GM12878 (cell line): ENCODE data around the gene ISG20L2. TPM values are rescaled to one million over a fixed set of nuclear protein-coding genes. Genes with fewer than 3 reads are reported as not detected.
A peak's percentile ranks its signal among the peaks of the same experiment; 100 is the strongest.

Experiments used
- ATAC-seq: fragments of 200-7000 bp; cut with Tn5 transposase; 3 replicates; pipeline ENCODE4 v1.9.1; 2020; ENCODE audit warnings: mild to moderate bottlenecking, moderate library complexity
- BruUV-seq: library from RNA; stranded (reverse); fragments of 400-500 nt; replicated peaks from 2 replicates; lab custom pipeline; 2021; lab: Mats Ljungman, UMichigan
- CTCF ChIA-PET: fragments of 300-600 bp; sonication (Branson Sonifier 250); formaldehyde crosslinking; extraction: SDS; loops from one replicate; lab custom pipeline; 2021; ENCODE audit warnings: inconsistent platforms; lab: Yijun Ruan, JAX
- POLR2A ChIA-PET: fragments of 350-600 bp; formaldehyde crosslinking; extraction: SDS; loops from one replicate; lab custom pipeline; 2021; ENCODE audit warnings: inconsistent platforms; lab: Charles Lee
- RAD21 ChIA-PET: fragments of 300-600 bp; sonication (Branson Sonifier 250); formaldehyde crosslinking; loops from one replicate; lab custom pipeline; 2023; ENCODE audit warnings: antibody characterized with exemption; ENCODE audit not compliant: unreplicated experiment; lab: Charles Lee
- SMC1A ChIA-PET: fragments of 300-600 bp; sonication (Branson Sonifier 250); formaldehyde crosslinking; loops from one replicate; lab custom pipeline; 2023; ENCODE audit not compliant: unreplicated experiment, uncharacterized antibody; lab: Charles Lee
- DNase-seq: peaks from one replicate; pipeline ENCODE4 v3.0.0-alpha.2; 2011; ENCODE audit warnings: low read depth, low spot score
- FAIRE-seq: peaks from 3 replicates; lab custom pipeline; 2011; peaks lifted over from hg19 to GRCh38; lab: Jason Lieb, UNC
- H2AFZ ChIP-seq: 2 replicates; pipeline ENCODE4 v1.6.0; 2011; ENCODE audit warnings: low read depth, low read length, control low read depth; ENCODE audit not compliant: control insufficient read depth
- H3K27ac ChIP-seq: 2 replicates; pipeline ENCODE4 v1.5.1; 2011; ENCODE audit warnings: control low read depth; ENCODE audit not compliant: control insufficient read depth, insufficient read depth
- H3K27me3 ChIP-seq, 2 experiments: replicated peaks in 1 of 2; 2 replicates each; pipeline versions ENCODE4 v1.6.0 to v1.6.1; 2011; ENCODE audit warnings: low read length in 1 of 2; ENCODE audit not compliant: control insufficient read depth in 2 of 2, insufficient read depth in 2 of 2
- H3K36me3 ChIP-seq, 2 experiments: 2 replicates each; pipeline ENCODE4 v1.5.1; 2011; ENCODE audit warnings: low read length in 1 of 2; ENCODE audit not compliant: control insufficient read depth in 2 of 2, insufficient read depth in 2 of 2
- H3K4me1 ChIP-seq: 2 replicates; pipeline ENCODE4 v1.6.1; 2011; ENCODE audit warnings: mild to moderate bottlenecking, low read length, moderate library complexity, mixed read lengths; ENCODE audit not compliant: control insufficient read depth, insufficient read depth
- H3K4me2 ChIP-seq: 2 replicates; pipeline ENCODE4 v1.6.0; 2011; ENCODE audit warnings: control low read depth; ENCODE audit not compliant: control insufficient read depth, insufficient read depth
- H3K4me3 ChIP-seq: fragments of 200-600 bp; sonication (generic); 2 replicates; pipeline ENCODE4 v1.5.1; 2016
- H3K79me2 ChIP-seq: 2 replicates; pipeline ENCODE4 v1.6.0; 2011; ENCODE audit warnings: low read length; ENCODE audit not compliant: control insufficient read depth, insufficient read depth
- H3K9ac ChIP-seq: 2 replicates; pipeline ENCODE4 v1.8.0; 2011; ENCODE audit warnings: low read length, control low read depth, mixed read lengths; ENCODE audit not compliant: control insufficient read depth, insufficient read depth
- H3K9me3 ChIP-seq: replicated peaks from 3 replicates; pipeline ENCODE4 v1.5.1; 2011; ENCODE audit warnings: mild to moderate bottlenecking, low read length; ENCODE audit not compliant: control insufficient read depth, insufficient read depth
- H4K20me1 ChIP-seq: 2 replicates; pipeline ENCODE4 v1.6.0; 2011; ENCODE audit not compliant: control insufficient read depth, insufficient read depth
- BRCA1 ChIP-seq: IDR thresholded peaks from 2 replicates; pipeline ENCODE4 v1.6.1; 2011; ENCODE audit warnings: low read depth, low read length, improper control_type of control experiment
- CBFB ChIP-seq: IDR thresholded peaks from 2 replicates; pipeline ENCODE4 v1.6.1; 2016; ENCODE audit warnings: antibody characterized with exemption, low read depth
- CHD4 ChIP-seq: fragments of 200-600 bp; sonication (generic); IDR thresholded peaks from 2 replicates; pipeline ENCODE4 v1.6.1; 2016; ENCODE audit warnings: mild to moderate bottlenecking
- ESRRA ChIP-seq: IDR thresholded peaks from 2 replicates; pipeline ENCODE4 v1.6.1; 2012; ENCODE audit warnings: mild to moderate bottlenecking, low read length, improper control_type of control experiment
- GATAD2B ChIP-seq: fragments of 450-650 bp; conservative IDR thresholded peaks from 2 replicates; pipeline ENCODE4 v1.6.1; 2017; ENCODE audit warnings: low read depth, mild to moderate bottlenecking, moderate library complexity
- IRF4 ChIP-seq: IDR thresholded peaks from 2 replicates; pipeline ENCODE4 v1.6.1; 2011; ENCODE audit warnings: low read depth, low read length
- MYC ChIP-seq: IDR thresholded peaks from 2 replicates; pipeline ENCODE4 v1.6.1; 2011; ENCODE audit warnings: mild to moderate bottlenecking, low read length, moderate library complexity, inconsistent platforms; ENCODE audit not compliant: insufficient read depth, insufficient replicate concordance, insufficient read length, severe bottlenecking
- NR2C1 ChIP-seq: fragments of 450-650 bp; IDR thresholded peaks from 2 replicates; pipeline ENCODE4 v1.6.1; 2017; ENCODE audit warnings: antibody characterized with exemption, mild to moderate bottlenecking, moderate library complexity
- SMAD1 ChIP-seq: fragments of 450-650 bp; IDR thresholded peaks from 2 replicates; pipeline ENCODE4 v1.6.1; 2018; ENCODE audit warnings: mild to moderate bottlenecking, low read depth; ENCODE audit not compliant: partially characterized antibody
- SP1 ChIP-seq: IDR thresholded peaks from one replicate; pipeline ENCODE4 v1.6.1; 2011; ENCODE audit warnings: low read depth, low read length
- SUPT20H ChIP-seq: IDR thresholded peaks from 2 replicates; pipeline ENCODE4 v1.6.1; 2011; ENCODE audit warnings: low read depth, mild to moderate bottlenecking, low read length, moderate library complexity, borderline replicate concordance; ENCODE audit not compliant: control insufficient read depth
- ZNF207 ChIP-seq: fragments of 450-650 bp; IDR thresholded peaks from 2 replicates; pipeline ENCODE4 v1.6.1; 2014; ENCODE audit warnings: antibody characterized with exemption, mild to moderate bottlenecking, borderline replicate concordance
- WGBS: methylation state at CpG from one replicate; pipeline ENCODE4 v1.1.6; 2016; ENCODE audit warnings: low lambda C conversion rate; ENCODE audit not compliant: insufficient replicate concordance, insufficient coverage; ENCODE audit errors: missing lambda C conversion rate; 5-methylcytosine and 5-hydroxymethylcytosine counted together
- in situ Hi-C: fragments of 300-500 bp; cut with MboI; formaldehyde crosslinking; loops from 9 replicates; pipeline ENCODE4 v1.14.3; 2018; ENCODE audit warnings: mixed read lengths
- intact Hi-C: fragments of 100-400 bp; cut with micrococcal nuclease; formaldehyde crosslinking; loops from one replicate; pipeline ENCODE4 v1.14.2; 2022; ENCODE audit not compliant: unreplicated experiment
- polyA plus RNA-seq, 11 experiments: library from polyadenylated mRNA; depleted of rRNA in 4 of 11; unstranded in 6 of 11; stranded (reverse) in 5 of 11; fragments of >200 nt; fragmentation: Nextera tagmentation in 4 of 11; fragmentation: Illumina TruSeq in 1 of 11; extraction: Ambion mirVana in 4 of 11; extraction: Trizol in 1 of 11; gene quantifications; 1 replicate in 1 of 11; 2 replicates in 10 of 11; pipeline versions ENCODE4 v1.2.1 to v1.2.3, GENCODE V29; 2011 to 2016; ENCODE audit warnings: inconsistent platforms in 2 of 11, missing spikeins in 2 of 11, low read depth in 1 of 11
- total RNA-seq, 4 experiments: library from RNA; depleted of rRNA in 3 of 4; stranded (reverse); fragments of >200 nt in 3 of 4; fragmentation: Illumina TruSeq in 1 of 4; extraction: Trizol in 1 of 4; gene quantifications; 2 replicates each; pipeline versions ENCODE4 v1.2.1 to v1.2.3, GENCODE V29; 2013 to 2021
- TF ChIP-seq, protein P1 (sequence below): fragments of 450-650 bp; formaldehyde crosslinking; IDR thresholded peaks from 2 replicates; pipeline ENCODE4 v1.5.0; 2022; ENCODE audit warnings: mild to moderate bottlenecking, missing genetic modification characterization
- TF ChIP-seq, protein P2 (sequence below): IDR thresholded peaks from 2 replicates; pipeline ENCODE4 v1.6.1; 2011; ENCODE audit warnings: mild to moderate bottlenecking, low read depth, low read length, moderate library complexity; ENCODE audit not compliant: insufficient replicate concordance
- TF ChIP-seq, protein P3 (sequence below): fragments of 150-350 bp; IDR thresholded peaks from 2 replicates; pipeline ENCODE4 v1.6.1; 2014; ENCODE audit warnings: mild to moderate bottlenecking, low read depth, low read length

The ISG20L2 gene
- total and polyA plus RNA-seq, 10 of the 15 experiments (the other 5 are each of a cell fraction or from before 2014, with no cell fraction given): 16.4 to 111 (median 48.0) TPM

DNA sequence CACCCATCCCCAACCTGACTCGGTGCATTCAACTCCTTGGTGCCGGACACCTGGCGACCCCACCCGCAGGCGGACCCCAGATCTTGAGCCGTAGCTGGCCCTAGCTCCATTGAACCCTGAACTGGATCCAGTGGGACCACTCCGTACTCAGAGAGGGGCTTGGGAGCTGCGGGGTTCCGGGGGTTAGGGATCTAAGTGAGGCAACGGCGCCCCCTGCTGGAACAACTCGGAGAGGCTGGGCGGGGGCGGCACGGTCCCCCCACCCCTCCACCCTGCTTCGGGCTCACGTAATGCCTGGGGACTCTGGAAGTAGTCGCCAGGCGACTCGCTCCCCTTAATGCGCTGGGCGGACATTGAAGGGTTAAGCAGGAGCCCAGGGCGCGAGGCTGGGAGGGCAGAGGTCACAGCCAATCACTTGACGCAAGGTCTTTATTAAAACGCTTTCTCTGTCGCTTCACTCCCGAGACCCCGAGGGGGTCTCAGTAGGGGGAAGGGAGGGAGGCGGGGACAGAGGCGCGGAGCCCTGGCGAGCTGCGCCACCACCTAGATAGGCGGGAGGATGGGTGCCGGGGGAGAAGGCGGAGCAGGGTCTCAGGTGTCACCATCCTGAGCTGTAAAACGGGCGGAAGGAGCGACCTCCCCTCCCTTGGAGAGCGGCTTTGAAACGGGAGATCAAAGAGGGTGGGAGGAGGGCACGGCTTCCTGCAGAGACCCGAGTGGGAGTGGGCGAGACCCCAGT lies 22.5 kb downstream of the ISG20L2 start:
- no peaks in the 10 kb centered on the region; the same call in 1 of the 2 replicates for H4K20me1 ChIP-seq
- H3K9me3 ChIP-seq: no peaks in the 10 kb centered on the region
- no peak for DNase-seq
- peaks cover 10 to 15% of the 10 kb centered on the region in 2 experiments for H3K27me3 ChIP-seq
- H3K9ac ChIP-seq: no peak overlapping the region
- peak overlapping the region; percentile 90 for H3K4me2 ChIP-seq
- BruUV-seq: no TSS peak
- H3K4me3 ChIP-seq: peak overlapping the region; percentile 35; the same call in 1 of the 2 replicates
- intact Hi-C loops (no loop called here), in situ Hi-C loops (no loop called here)
- CTCF ChIA-PET: interaction anchor here (0.6 to 9.5 kb wide), 25 partner anchors 10 to 183 kb away, joined by 3 to 157 read pairs (median 4); partner anchors contain the start of genes GPATCH4, HAPLN2, INSRR and ISG20L2
- H3K4me1 ChIP-seq: peaks cover 6% of the 10 kb centered on the region
- no peaks in the 10 kb centered on the region; a peak in 1 of 4 replicates for H3K36me3 ChIP-seq
- SMC1A ChIA-PET: interaction anchor here (1.5 to 2.4 kb wide), 3 partner anchors 17 to 22 kb away, joined by 7 to 11 read pairs (median 7); no protein-coding TSS in a partner anchor
- 2% methylated on average over 43 of the region's 45 CpGs for WGBS
- RAD21 ChIA-PET: interaction anchor here (1.5 to 3.6 kb wide), 5 partner anchors 9 to 82 kb away, joined by 4 to 28 read pairs (median 15); no protein-coding TSS in a partner anchor
- H2AFZ ChIP-seq: peak overlapping the region; percentile 44
- peak; percentile 81 for ATAC-seq
- POLR2A ChIA-PET: interaction anchor here (0.6 to 1.4 kb wide), 3 partner anchors 17 to 88 kb away, joined by 3 to 5 read pairs (median 4); partner anchors contain the start of genes ISG20L2 and METTL25B
- no peak for FAIRE-seq
- H3K27ac ChIP-seq: no peak overlapping the region
- H3K79me2 ChIP-seq: no peaks in the 10 kb centered on the region
- no peak for TF ChIP-seq ESRRA
- TF ChIP-seq, protein P1, sequence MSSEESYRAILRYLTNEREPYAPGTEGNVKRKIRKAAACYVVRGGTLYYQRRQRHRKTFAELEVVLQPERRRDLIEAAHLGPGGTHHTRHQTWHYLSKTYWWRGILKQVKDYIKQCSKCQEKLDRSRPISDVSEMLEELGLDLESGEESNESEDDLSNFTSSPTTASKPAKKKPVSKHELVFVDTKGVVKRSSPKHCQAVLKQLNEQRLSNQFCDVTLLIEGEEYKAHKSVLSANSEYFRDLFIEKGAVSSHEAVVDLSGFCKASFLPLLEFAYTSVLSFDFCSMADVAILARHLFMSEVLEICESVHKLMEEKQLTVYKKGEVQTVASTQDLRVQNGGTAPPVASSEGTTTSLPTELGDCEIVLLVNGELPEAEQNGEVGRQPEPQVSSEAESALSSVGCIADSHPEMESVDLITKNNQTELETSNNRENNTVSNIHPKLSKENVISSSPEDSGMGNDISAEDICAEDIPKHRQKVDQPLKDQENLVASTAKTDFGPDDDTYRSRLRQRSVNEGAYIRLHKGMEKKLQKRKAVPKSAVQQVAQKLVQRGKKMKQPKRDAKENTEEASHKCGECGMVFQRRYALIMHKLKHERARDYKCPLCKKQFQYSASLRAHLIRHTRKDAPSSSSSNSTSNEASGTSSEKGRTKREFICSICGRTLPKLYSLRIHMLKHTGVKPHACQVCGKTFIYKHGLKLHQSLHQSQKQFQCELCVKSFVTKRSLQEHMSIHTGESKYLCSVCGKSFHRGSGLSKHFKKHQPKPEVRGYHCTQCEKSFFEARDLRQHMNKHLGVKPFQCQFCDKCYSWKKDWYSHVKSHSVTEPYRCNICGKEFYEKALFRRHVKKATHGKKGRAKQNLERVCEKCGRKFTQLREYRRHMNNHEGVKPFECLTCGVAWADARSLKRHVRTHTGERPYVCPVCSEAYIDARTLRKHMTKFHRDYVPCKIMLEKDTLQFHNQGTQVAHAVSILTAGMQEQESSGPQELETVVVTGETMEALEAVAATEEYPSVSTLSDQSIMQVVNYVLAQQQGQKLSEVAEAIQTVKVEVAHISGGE (CRISPR knock-in tag): no peak
- no peak for TF ChIP-seq SMAD1
- TF ChIP-seq ZNF207: no peak
- TF ChIP-seq CBFB: no peak
- TF ChIP-seq SP1: no peak
- TF ChIP-seq BRCA1: no peak
- TF ChIP-seq GATAD2B: no peak; the same call in 1 of the 2 replicates
- TF ChIP-seq NR2C1: no peak
- no peak for TF ChIP-seq IRF4
- no peak for TF ChIP-seq MYC
- TF ChIP-seq CHD4: no peak
- TF ChIP-seq, protein P2, sequence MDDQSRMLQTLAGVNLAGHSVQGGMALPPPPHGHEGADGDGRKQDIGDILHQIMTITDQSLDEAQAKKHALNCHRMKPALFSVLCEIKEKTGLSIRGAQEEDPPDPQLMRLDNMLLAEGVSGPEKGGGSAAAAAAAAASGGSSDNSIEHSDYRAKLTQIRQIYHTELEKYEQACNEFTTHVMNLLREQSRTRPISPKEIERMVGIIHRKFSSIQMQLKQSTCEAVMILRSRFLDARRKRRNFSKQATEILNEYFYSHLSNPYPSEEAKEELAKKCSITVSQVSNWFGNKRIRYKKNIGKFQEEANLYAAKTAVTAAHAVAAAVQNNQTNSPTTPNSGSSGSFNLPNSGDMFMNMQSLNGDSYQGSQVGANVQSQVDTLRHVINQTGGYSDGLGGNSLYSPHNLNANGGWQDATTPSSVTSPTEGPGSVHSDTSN: no peak
- TF ChIP-seq SUPT20H: no peak
- TF ChIP-seq, protein P3, sequence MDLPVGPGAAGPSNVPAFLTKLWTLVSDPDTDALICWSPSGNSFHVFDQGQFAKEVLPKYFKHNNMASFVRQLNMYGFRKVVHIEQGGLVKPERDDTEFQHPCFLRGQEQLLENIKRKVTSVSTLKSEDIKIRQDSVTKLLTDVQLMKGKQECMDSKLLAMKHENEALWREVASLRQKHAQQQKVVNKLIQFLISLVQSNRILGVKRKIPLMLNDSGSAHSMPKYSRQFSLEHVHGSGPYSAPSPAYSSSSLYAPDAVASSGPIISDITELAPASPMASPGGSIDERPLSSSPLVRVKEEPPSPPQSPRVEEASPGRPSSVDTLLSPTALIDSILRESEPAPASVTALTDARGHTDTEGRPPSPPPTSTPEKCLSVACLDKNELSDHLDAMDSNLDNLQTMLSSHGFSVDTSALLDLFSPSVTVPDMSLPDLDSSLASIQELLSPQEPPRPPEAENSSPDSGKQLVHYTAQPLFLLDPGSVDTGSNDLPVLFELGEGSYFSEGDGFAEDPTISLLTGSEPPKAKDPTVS: no peak
